IPS-18c (cell line): Measurements from ENCODE around the gene MAPRE3.
A peak's percentile ranks its signal among the peaks of the same experiment; 100 is the strongest.

Experiments used
- H3K4me3 ChIP-seq: 2 replicates; pipeline ENCODE4 v1.7.0; 2013; ENCODE audit warnings: low read depth, mild to moderate bottlenecking, low read length, moderate library complexity; ENCODE audit not compliant: insufficient read depth
- H3K9me3 ChIP-seq: one replicate; pipeline ENCODE4 v1.6.1; 2013; ENCODE audit warnings: mild to moderate bottlenecking, low read length, moderate library complexity; ENCODE audit not compliant: control insufficient read depth, insufficient read depth

MAPRE3 gene

GRCh38 chr2:27019931-27020855 lies 49.8 kb downstream of the MAPRE3 start:
- no peak overlapping the region for H3K4me3 ChIP-seq
- no peaks in the 10 kb centered on the region for H3K9me3 ChIP-seq

DNA sequence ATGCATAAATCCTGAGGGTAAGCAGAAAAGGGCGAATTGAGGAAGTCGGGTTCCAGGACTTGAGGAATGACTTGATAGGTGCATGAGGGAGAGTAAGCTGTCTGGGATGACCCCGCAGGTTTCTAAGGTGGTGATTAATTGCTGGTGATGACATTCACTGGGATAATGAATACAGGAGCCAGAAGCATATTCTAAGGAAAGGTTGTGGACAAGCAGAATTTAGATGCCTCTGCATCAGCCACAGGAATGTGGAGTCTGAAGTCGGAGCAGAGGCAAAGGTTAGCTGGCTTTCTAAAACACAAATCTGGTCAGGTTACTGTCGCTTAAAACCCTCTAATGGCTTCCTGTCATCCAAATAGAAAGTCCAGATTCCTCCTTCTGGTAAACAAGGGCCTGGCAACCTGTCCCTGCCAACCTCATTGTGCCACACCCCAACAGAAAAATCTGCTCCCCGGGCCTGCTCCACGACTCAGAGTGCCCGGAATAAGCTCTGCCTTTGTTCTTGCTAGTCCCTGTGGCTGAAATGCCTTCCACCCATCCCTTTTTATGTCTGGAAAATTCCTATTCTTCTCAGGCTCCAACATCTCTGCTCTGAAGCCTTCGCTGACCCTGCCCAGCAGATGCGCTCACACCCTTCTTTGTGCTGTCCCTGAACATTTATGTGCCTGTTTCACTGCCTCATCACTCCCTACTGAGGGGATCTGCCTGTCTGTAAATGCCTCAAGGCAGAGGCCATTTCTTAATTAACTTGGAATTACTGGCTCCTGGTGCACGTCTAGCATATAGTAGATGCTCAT lies 51.0 kb downstream of the MAPRE3 start:
- H3K9me3 ChIP-seq, result no peaks in the 10 kb centered on the region
- no peak overlapping the region for H3K4me3 ChIP-seq

- Histone ChIP-seq H3K4me3 (no peak overlapping the region), H3K9me3 (no peaks in the 10 kb centered on the region)
These were observed 53.3 kb downstream of the MAPRE3 start for GRCh38 chr2:27023740-27024139.

DNA sequence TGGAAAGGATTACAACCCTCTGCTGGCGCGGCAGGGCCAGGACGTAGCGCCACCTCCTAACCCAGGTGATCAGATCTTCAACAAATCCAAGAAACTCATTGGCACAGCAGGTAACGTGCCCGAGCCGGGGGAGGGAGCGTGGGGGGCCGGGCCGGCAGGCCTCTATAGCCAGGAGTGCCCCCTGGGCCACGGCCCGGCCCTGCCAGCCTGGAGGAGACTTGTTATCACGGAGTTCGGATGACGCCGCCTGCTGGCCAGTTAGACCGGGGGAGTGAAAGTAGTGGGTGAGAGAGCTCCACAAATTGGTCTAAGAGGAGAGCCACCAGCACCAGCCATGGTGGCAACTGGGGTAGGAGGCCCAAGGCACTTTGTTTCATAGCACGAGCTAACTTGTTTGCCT lies 53.8 kb downstream of the MAPRE3 start:
- H3K4me3 ChIP-seq, result no peak overlapping the region
- no peaks in the 10 kb centered on the region for H3K9me3 ChIP-seq

DNA sequence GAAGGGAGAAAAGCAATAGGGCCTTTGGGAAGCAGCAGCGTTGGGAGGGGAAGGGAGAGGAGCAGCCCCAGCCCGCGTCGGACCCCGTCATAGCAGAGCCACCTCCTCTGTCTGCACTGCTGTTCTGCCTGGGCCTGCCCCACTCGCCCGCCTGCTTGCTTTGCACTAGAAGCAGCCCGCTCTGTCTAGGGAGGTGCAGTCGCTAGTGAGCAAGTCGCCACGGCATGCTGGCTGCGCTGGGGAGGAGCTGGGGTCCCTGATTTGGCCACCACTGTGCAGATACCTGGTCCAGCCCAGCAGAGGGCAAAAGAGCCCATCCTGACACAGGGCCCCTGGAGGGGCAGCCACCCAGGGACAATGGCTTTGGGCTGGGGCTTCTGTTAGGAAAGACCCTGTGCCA lies 54.4 kb downstream of the MAPRE3 start:
- Histone ChIP-seq H3K9me3 (no peaks in the 10 kb centered on the region), H3K4me3 (no peak overlapping the region)

DNA sequence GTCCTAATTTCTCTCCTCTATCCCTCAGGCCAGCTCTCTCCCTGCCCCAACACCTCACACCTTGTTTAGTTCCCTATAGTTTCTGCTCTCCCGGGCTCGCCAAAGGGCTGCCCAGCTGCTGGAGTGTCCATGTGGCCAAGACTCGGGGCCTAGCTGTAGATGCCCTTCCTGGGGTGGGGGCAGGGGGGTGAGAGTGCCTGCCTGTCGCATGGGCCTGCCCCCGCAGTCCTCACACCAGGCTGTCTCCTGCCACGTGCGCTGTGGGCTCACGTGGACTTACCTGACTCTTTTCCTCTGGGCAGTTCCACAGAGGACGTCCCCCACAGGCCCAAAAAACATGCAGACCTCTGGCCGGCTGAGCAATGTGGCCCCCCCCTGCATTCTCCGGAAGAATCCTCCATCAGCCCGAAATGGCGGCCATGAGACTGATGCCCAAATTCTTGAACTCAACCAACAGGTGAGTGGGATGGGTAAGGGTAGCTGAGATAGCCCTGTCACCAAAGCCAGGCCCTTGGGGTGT lies 54.9 kb downstream of the MAPRE3 start:
- H3K4me3 ChIP-seq, result no peak overlapping the region

GRCh38 chr2:27025861-27026851 lies 55.7 kb downstream of the MAPRE3 start:
- no peak overlapping the region for H3K4me3 ChIP-seq

More for the DNA sequence above, 54.9 kb downstream of the MAPRE3 start:
- H3K9me3 ChIP-seq, result no peaks in the 10 kb centered on the region

DNA sequence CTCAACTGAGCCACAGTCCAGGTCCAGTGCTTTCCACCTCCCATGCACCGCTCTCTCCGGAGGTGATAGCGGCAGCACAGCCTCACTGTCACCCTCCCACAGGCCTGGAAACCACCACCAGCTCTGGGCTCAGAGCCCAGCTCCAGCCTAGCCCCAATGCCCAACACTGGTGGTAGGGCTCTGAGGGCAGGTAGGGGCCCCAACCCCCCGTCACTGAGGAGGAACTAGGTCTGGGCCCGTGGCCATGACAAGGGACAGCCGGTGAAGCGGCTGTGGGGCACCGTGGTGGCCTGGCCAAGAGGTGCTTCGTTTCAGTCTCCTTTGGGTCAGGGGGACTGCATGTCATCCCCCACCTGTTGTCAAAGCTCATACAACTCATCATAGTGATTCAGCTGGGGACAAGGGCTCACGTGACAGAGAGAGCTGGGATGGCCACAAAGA lies 56.8 kb downstream of the MAPRE3 start:
- Histone ChIP-seq H3K4me3 (no peak overlapping the region), H3K9me3 (no peaks in the 10 kb centered on the region)

More at GRCh38 chr2:27025861-27026851, 55.7 kb downstream of the MAPRE3 start:
- H3K9me3 ChIP-seq, result no peaks in the 10 kb centered on the region

- Histone ChIP-seq H3K4me3 (no peak overlapping the region), H3K9me3 (no peaks in the 10 kb centered on the region)
These were observed 58.6 kb downstream of the MAPRE3 start for GRCh38 chr2:27029051-27029450.

- H3K9me3 ChIP-seq, result no peaks in the 10 kb centered on the region
- peak within 1 kb of the TSS; percentile 93 for H3K4me3 ChIP-seq
These were observed 62.2 kb downstream of the MAPRE3 start, which contains the start of gene TMEM214 for GRCh38 chr2:27032495-27033252. Gene TMEM214, plus strand, starts transcription at chr2:27032965. Its CDS starts 51 bp downstream, at chr2:27033016.

DNA sequence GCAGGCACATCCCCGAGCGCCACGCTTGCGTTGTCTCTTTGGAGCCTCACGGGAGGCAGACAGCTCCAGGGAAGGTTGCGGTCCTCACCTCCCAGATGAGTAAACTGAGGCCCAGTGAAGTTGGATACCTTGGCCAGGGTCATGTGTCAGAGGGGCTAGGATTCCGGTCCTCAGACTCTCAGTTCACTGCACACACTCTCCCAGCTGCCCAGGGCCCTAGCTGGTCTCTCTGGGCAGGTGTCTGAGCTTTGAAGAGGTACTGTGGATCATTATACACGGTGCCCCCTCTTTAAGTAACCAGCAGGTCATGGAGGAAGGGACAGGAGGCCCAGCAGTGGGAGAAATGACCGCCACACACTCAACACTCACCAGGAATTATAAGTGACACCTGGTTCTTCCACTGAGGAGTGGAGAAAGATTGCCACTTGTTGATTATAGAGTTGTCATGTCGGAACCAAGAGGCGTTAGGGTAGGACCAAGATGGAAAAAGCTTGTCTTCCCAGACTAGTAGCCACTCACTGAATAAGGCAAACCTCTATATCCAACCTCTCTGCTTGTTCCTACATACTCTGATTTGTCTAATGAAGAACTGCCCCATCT lies 62.9 kb downstream of the MAPRE3 start:
- H3K4me3 ChIP-seq, result peak overlapping the region; percentile 93

DNA sequence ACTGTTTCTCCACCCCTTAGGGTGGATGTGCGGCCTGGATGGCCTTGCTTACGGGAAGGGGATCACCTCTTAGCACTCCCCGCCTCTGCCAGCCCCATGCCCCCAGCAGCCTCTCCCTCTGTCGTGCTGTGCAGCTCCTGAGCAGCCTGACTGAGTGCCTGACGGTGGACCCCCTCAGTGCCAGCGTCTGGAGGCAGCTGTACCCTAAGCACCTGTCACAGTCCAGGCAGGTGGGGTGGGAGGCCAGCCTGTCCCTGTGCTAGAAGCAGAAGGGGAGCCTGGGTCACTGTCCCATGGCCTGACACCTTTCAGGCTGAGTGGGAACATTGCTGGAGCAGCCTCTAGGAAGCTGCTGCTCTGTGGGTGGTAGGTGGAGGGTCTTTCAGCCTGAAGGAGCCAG lies 67.6 kb downstream of the MAPRE3 start:
- no peaks in the 10 kb centered on the region for H3K9me3 ChIP-seq
- no peak overlapping the region for H3K4me3 ChIP-seq

More for the DNA sequence above, 62.9 kb downstream of the MAPRE3 start:
- no peaks in the 10 kb centered on the region for H3K9me3 ChIP-seq

DNA sequence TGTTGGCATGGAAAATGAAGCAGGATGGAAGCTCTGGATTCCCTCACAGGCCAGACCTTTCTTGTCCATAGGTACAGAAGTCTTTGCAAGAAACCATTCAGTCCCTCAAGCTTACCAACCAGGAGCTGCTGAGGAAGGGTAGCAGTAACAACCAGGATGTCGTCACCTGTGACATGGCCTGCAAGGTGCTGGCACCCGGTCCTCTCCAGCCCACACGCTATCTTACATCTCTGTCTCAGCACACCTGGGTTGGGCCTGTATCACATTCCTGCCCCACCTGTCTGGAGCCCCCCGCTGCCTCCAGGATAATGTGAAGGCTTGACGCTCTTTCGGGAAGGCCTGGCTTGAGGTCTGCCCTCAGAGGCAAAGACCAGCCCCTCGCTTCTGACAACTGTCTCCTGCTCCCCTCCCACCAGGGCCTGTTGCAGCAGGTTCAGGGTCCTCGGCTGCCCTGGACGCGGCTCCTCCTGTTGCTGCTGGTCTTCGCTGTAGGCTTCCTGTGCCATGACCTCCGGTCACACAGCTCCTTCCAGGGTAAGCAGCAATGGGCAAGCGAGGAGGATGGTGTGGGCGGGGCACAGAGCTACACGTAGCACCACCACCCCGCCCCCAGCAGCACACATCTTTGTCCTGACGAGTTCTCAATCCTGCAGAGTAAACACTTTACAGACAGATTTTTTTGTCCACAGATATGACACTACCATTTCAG lies 68.3 kb downstream of the MAPRE3 start:
- no peak overlapping the region for H3K4me3 ChIP-seq

GRCh38 chr2:27039426-27039825 lies 69.0 kb downstream of the MAPRE3 start:
- no peaks in the 10 kb centered on the region for H3K9me3 ChIP-seq
- H3K4me3 ChIP-seq, result no peak overlapping the region

More for the DNA sequence above, 68.3 kb downstream of the MAPRE3 start:
- H3K9me3 ChIP-seq, result no peaks in the 10 kb centered on the region

DNA sequence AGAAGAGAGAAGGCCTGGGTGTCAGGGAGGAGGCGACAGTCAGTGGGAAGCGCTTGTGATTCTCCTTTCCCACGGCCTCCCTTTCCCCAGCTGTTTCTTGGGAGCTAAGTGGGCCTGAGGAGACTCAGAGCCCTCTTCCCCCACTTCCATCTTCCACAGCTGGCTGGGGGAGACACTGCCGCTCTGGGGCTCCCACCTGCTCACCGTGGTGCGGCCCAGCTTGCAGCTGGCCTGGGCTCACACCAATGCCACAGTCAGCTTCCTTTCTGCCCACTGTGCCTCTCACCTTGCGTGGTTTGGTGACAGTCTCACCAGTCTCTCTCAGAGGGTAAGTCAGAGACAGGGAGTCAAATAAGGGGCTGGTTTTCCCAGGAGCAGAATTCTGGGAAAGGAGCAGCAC lies 69.4 kb downstream of the MAPRE3 start:
- Histone ChIP-seq H3K9me3 (no peaks in the 10 kb centered on the region), H3K4me3 (no peak overlapping the region)
